ENCODE results near the gene SLC8A1.

The SLC8A1 gene

GRCh38 chr2:40049781-40050180 lies 402.1 kb downstream of the SLC8A1 start:
- peak; percentile 51; the same call in 1 of the 3 replicates for ATAC-seq
- TF ChIP-seq GLIS3 (CRISPR knock-in tag; IDR thresholded peaks at IDR 0.05) = no peak
- TF ChIP-seq CSDC2 (CRISPR knock-in tag; IDR thresholded peaks at IDR 0.05) = no peak
- TF ChIP-seq ZFP3 (CRISPR knock-in tag; IDR thresholded peaks at IDR 0.05) = no peak
- TF ChIP-seq PPARA (CRISPR knock-in tag; IDR thresholded peaks at IDR 0.05; ENCODE audit: borderline replicate concordance) = no peak
- no peak for TF ChIP-seq ESRRG (CRISPR knock-in tag; IDR thresholded peaks at IDR 0.05)
- peak; percentile 87 for TF ChIP-seq TCF4 (CRISPR knock-in tag; IDR thresholded peaks at IDR 0.05; ENCODE audit: borderline replicate concordance)
- peak; percentile 22; the same call in 1 of the 2 replicates for TF ChIP-seq CSRNP3 (CRISPR knock-in tag; IDR thresholded peaks at IDR 0.05)
- no peak for TF ChIP-seq ZNF70 (CRISPR knock-in tag; IDR thresholded peaks at IDR 0.05)
- TF ChIP-seq OSR1 (CRISPR knock-in tag; IDR thresholded peaks at IDR 0.05) = no peak
- TF ChIP-seq ZC3H10 (CRISPR knock-in tag; IDR thresholded peaks at IDR 0.05) = no peak

DNA sequence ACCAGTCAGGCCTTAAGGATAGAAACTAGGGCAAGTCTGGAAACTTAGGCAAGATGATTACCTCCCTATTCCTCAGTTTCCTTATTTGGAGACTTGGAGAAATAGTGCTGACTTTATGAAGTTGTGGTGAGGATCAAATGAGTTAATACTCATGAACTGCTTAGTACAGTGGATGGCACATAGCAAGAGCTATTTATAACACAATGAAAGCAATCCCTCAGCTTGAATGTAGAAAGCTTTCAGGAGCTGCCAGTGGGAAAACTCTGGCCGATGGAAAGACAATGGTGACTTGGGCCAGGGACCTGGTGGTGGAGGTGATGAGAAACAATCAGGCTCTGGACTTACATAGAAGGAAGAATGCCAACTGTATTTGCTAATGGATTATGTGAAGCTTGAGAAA lies 403.4 kb downstream of the SLC8A1 start:
- ATAC-seq = no peak
- TF ChIP-seq ARNTL (CRISPR knock-in tag; IDR thresholded peaks at IDR 0.05; ENCODE audit: borderline replicate concordance, low read depth) (no peak), ZNF70 (CRISPR knock-in tag; IDR thresholded peaks at IDR 0.05) (no peak), ZC3H10 (CRISPR knock-in tag; IDR thresholded peaks at IDR 0.05) (no peak), BACH2 (CRISPR knock-in tag; IDR thresholded peaks at IDR 0.05; ENCODE audit: borderline replicate concordance) (no peak), OSR1 (CRISPR knock-in tag; IDR thresholded peaks at IDR 0.05) (no peak), CSRNP3 (CRISPR knock-in tag; IDR thresholded peaks at IDR 0.05) (no peak), ISL1 (CRISPR knock-in tag; IDR thresholded peaks at IDR 0.05) (no peak), PPARA (CRISPR knock-in tag; IDR thresholded peaks at IDR 0.05; ENCODE audit: borderline replicate concordance) (no peak), ZFP3 (CRISPR knock-in tag; IDR thresholded peaks at IDR 0.05) (no peak), TOX (CRISPR knock-in tag; IDR thresholded peaks at IDR 0.05; ENCODE audit: borderline replicate concordance) (no peak), SNAI2 (CRISPR knock-in tag; IDR thresholded peaks at IDR 0.05) (no peak), TCF4 (CRISPR knock-in tag; IDR thresholded peaks at IDR 0.05; ENCODE audit: borderline replicate concordance) (no peak), CSDC2 (CRISPR knock-in tag; IDR thresholded peaks at IDR 0.05) (no peak), GLIS3 (CRISPR knock-in tag; IDR thresholded peaks at IDR 0.05) (no peak), PATZ1 (CRISPR knock-in tag; IDR thresholded peaks at IDR 0.05; ENCODE audit: borderline replicate concordance) (no peak)
- TF ChIP-seq, protein P1, sequence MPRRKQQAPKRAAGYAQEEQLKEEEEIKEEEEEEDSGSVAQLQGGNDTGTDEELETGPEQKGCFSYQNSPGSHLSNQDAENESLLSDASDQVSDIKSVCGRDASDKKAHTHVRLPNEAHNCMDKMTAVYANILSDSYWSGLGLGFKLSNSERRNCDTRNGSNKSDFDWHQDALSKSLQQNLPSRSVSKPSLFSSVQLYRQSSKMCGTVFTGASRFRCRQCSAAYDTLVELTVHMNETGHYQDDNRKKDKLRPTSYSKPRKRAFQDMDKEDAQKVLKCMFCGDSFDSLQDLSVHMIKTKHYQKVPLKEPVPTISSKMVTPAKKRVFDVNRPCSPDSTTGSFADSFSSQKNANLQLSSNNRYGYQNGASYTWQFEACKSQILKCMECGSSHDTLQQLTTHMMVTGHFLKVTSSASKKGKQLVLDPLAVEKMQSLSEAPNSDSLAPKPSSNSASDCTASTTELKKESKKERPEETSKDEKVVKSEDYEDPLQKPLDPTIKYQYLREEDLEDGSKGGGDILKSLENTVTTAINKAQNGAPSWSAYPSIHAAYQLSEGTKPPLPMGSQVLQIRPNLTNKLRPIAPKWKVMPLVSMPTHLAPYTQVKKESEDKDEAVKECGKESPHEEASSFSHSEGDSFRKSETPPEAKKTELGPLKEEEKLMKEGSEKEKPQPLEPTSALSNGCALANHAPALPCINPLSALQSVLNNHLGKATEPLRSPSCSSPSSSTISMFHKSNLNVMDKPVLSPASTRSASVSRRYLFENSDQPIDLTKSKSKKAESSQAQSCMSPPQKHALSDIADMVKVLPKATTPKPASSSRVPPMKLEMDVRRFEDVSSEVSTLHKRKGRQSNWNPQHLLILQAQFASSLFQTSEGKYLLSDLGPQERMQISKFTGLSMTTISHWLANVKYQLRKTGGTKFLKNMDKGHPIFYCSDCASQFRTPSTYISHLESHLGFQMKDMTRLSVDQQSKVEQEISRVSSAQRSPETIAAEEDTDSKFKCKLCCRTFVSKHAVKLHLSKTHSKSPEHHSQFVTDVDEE (CRISPR knock-in tag; IDR thresholded peaks at IDR 0.05) = no peak

GRCh38 chr2:40047406-40047805 lies 404.5 kb downstream of the SLC8A1 start:
- no peak for ATAC-seq
- no peak for TF ChIP-seq ZFP3 (CRISPR knock-in tag; IDR thresholded peaks at IDR 0.05)
- TF ChIP-seq PPARA (CRISPR knock-in tag; IDR thresholded peaks at IDR 0.05; ENCODE audit: borderline replicate concordance) = no peak
- no peak for TF ChIP-seq POU6F1 (CRISPR knock-in tag; IDR thresholded peaks at IDR 0.05; ENCODE audit: borderline replicate concordance, low read depth)
- TF ChIP-seq TOX (CRISPR knock-in tag; IDR thresholded peaks at IDR 0.05; ENCODE audit: borderline replicate concordance) = no peak
- TF ChIP-seq GLIS3 (CRISPR knock-in tag; IDR thresholded peaks at IDR 0.05) = no peak
- no peak for TF ChIP-seq ESRRG (CRISPR knock-in tag; IDR thresholded peaks at IDR 0.05)
- TF ChIP-seq, protein P1 (CRISPR knock-in tag; IDR thresholded peaks at IDR 0.05) = no peak
- no peak for TF ChIP-seq ZNF70 (CRISPR knock-in tag; IDR thresholded peaks at IDR 0.05)
- no peak for TF ChIP-seq OSR1 (CRISPR knock-in tag; IDR thresholded peaks at IDR 0.05)
- TF ChIP-seq ARNTL (CRISPR knock-in tag; IDR thresholded peaks at IDR 0.05; ENCODE audit: borderline replicate concordance, low read depth) = no peak
- no peak for TF ChIP-seq ZNF8 (CRISPR knock-in tag; IDR thresholded peaks at IDR 0.05)
- no peak for TF ChIP-seq ZNF565 (CRISPR knock-in tag; conservative IDR thresholded peaks at IDR 0.05; ENCODE audit: low read depth)
- no peak for TF ChIP-seq ISL1 (CRISPR knock-in tag; IDR thresholded peaks at IDR 0.05)
- TF ChIP-seq ZFP30 (CRISPR knock-in tag; IDR thresholded peaks at IDR 0.05) = no peak
- no peak for TF ChIP-seq BACH2 (CRISPR knock-in tag; IDR thresholded peaks at IDR 0.05; ENCODE audit: borderline replicate concordance)
- TF ChIP-seq TCF4 (CRISPR knock-in tag; IDR thresholded peaks at IDR 0.05; ENCODE audit: borderline replicate concordance) = no peak
- no peak for TF ChIP-seq SNAI2 (CRISPR knock-in tag; IDR thresholded peaks at IDR 0.05)
- no peak for TF ChIP-seq PATZ1 (CRISPR knock-in tag; IDR thresholded peaks at IDR 0.05; ENCODE audit: borderline replicate concordance)

All from SK-N-SH treated with all-trans-retinoic acid at 6 μM for 48 hours (cell line).